Measurements from ENCODE around the gene GFOD2. TPM values are rescaled to one million over a fixed set of nuclear protein-coding genes. Genes with fewer than 3 reads are reported as not detected.
A peak's percentile ranks its signal among the peaks of the same experiment; 100 is the strongest.

The GFOD2 gene
- total and polyA plus RNA-seq, 8 donors: 6.4 to 17.2 (median 9.6) TPM

DNA sequence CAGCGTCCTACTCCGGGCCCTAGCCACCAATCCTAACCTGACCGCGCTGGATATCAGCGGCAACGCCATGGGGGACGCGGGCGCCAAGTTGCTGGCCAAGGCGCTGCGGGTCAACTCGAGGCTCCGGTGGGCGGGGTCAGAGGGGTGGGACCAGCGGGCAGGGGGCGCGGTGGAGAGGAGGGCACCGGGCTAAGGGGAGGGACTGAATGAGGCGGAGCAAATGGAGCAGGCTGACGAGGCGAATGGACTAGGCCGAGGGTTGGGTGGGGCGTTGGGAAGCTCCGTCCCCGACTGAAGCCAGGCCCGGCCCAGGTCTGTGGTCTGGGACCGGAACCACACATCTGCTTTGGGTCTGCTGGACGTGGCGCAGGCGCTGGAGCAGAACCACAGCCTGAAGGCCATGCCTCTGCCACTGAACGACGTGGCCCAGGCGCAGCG lies 69.6 kb downstream of the GFOD2 start:
- DNase-seq (peak in 3 of 6 donors; percentile 39 to 72 (median 56)), ATAC-seq (no peak), FAIRE-seq (no peak)
- Histone ChIP-seq H3K27me3 (peaks cover 0 to 7% (median 0%) of the 10 kb centered on the region in 4 donors), H3K4me1 (peaks cover 0 to 8% (median 6%) of the 10 kb centered on the region in 3 donors), H3K27ac (no peak overlapping the region), H3K4me3 (no peak overlapping the region), H3K36me3 (no peaks in the 10 kb centered on the region), H3K9me3 (no peaks in the 10 kb centered on the region)
- WGBS, 2 donors: 27 to 30% methylated on average over 31 to 34 of the region's 34 CpGs
- TF ChIP-seq CTCF (IDR thresholded peaks at IDR 0.05): no peak
- intact Hi-C loops (cut with DNase I): no loop called here

- TF ChIP-seq CTCF (IDR thresholded peaks at IDR 0.05): no peak
- Histone ChIP-seq H3K4me3 (no peak overlapping the region), H3K27me3 (peaks cover 0 to 7% (median 0%) of the 10 kb centered on the region in 4 donors), H3K4me1 (peaks cover 0 to 8% (median 6%) of the 10 kb centered on the region in 3 donors), H3K36me3 (no peaks in the 10 kb centered on the region), H3K9me3 (no peaks in the 10 kb centered on the region), H3K27ac (no peak overlapping the region)
- 45 to 46% methylated on average over 35 of the region's 35 CpGs for WGBS, 2 donors
- FAIRE-seq (no peak), DNase-seq (peak in 3 of 6 donors; percentile 16 to 65 (median 53)), ATAC-seq (no peak)
- intact Hi-C loops (cut with DNase I): no loop called here
These were observed 70.2 kb downstream of the GFOD2 start for GRCh38 chr16:67648764-67649407.

GRCh38 chr16:67648088-67648763 lies 70.9 kb downstream of the GFOD2 start:
- Histone ChIP-seq H3K27ac (no peak overlapping the region), H3K9me3 (no peaks in the 10 kb centered on the region), H3K4me1 (peaks cover 0 to 2% (median 2%) of the 10 kb centered on the region in 3 donors), H3K27me3 (peaks cover 0 to 7% (median 0%) of the 10 kb centered on the region in 4 donors), H3K4me3 (no peak overlapping the region), H3K36me3 (no peaks in the 10 kb centered on the region)
- DNase-seq (peak in 3 of 6 donors; percentile 18 to 67 (median 50)), FAIRE-seq (no peak), ATAC-seq (no peak)
- intact Hi-C loops (cut with DNase I): no loop called here
- no peak for TF ChIP-seq CTCF (IDR thresholded peaks at IDR 0.05)
- 14 to 21% methylated on average over 46 to 65 of the region's 65 CpGs for WGBS, 2 donors

- ATAC-seq: no peak
- FAIRE-seq: no peak
- DNase-seq: peak in 1 of 6 donors; percentile 49
- 65 to 78% methylated on average over 9 to 13 of the region's 13 CpGs for WGBS, 2 donors
- peaks cover 0 to 7% (median 0%) of the 10 kb centered on the region in 4 donors for H3K27me3 ChIP-seq
- no peaks in the 10 kb centered on the region for H3K9me3 ChIP-seq
- TF ChIP-seq CTCF (IDR thresholded peaks at IDR 0.05): no peak
- H3K27ac ChIP-seq: no peak overlapping the region
- intact Hi-C loops (cut with DNase I): no loop called here
- H3K36me3 ChIP-seq: no peaks in the 10 kb centered on the region
- H3K4me1 ChIP-seq: no peaks in the 10 kb centered on the region
- H3K4me3 ChIP-seq: no peak overlapping the region
These were observed 71.4 kb downstream of the GFOD2 start for GRCh38 chr16:67647681-67648080.

Measured in pancreas (tissue), 10 donors.